Measurements from ENCODE around the gene MRPS24.
"Not testable (repeated sequence)": the region's sequence is repeated elsewhere in the genome, so short reads cannot be mapped to it uniquely, and the experiment has no call there.

Gene MRPS24

GRCh38 chr7:43830917-43831316 is 38.4 kb downstream of the MRPS24 start:
- not testable (repeated sequence) for DNase-seq

- DNase-seq = no peak
Observed at GRCh38 chr7:43825391-43825808, 43.9 kb downstream of the MRPS24 start.

- DNase-seq = no peak
Observed at GRCh38 chr7:43824963-43825362, 44.4 kb downstream of the MRPS24 start.

GRCh38 chr7:43824513-43824912 is 44.8 kb downstream of the MRPS24 start:
- not testable (repeated sequence) for DNase-seq

- no peak for DNase-seq
Observed at GRCh38 chr7:43823941-43824340, 45.4 kb downstream of the MRPS24 start.

GRCh38 chr7:43823425-43823824 is 45.9 kb downstream of the MRPS24 start:
- not testable (repeated sequence) for DNase-seq
